Endothelial cell of umbilical vein (primary cell): ENCODE measurements around the gene DNM2. TPM values are rescaled to one million over a fixed set of nuclear protein-coding genes. Genes with fewer than 3 reads are reported as not detected.

ENCODE experiments used
- BruUV-seq: library from RNA; stranded (reverse); fragments of 400-500 nt; replicated peaks from 2 replicates; lab custom pipeline; 2021; lab: Mats Ljungman, UMichigan
- CTCF ChIA-PET: fragments of 300-600, 350-600 bp; sonication (Branson Sonifier 250); formaldehyde crosslinking; loops from one replicate; lab custom pipeline; 2021; ENCODE audit warnings: antibody characterized with exemption, inconsistent platforms; lab: Charles Lee
- POLR2A ChIA-PET: fragments of 300-600, 350-600 bp; sonication (Branson Sonifier 250); formaldehyde crosslinking; loops from one replicate; lab custom pipeline; 2021; ENCODE audit warnings: antibody characterized with exemption, inconsistent platforms; lab: Charles Lee
- DNase-seq: peaks from one replicate; pipeline ENCODE4 v3.0.0-alpha.2; 2011; ENCODE audit warnings: low read depth, low spot score
- FAIRE-seq: peaks from 2 replicates; lab custom pipeline; 2011; peaks lifted over from hg19 to GRCh38; lab: Jason Lieb, UNC
- H2AFZ ChIP-seq: 2 replicates; pipeline ENCODE4 v1.6.0; 2012; ENCODE audit warnings: low read depth, low read length, control low read depth, inconsistent platforms
- H3K27ac ChIP-seq: 2 replicates; pipeline ENCODE4 v1.5.1; 2011; ENCODE audit warnings: low read depth, mild to moderate bottlenecking, control low read depth, low read length, moderate library complexity; ENCODE audit not compliant: insufficient read depth
- H3K27me3 ChIP-seq, 2 experiments: 2 replicates each; pipeline versions ENCODE4 v1.6.0 to v1.6.1; 2011; ENCODE audit warnings: low read length in 2 of 2, mixed read lengths in 1 of 2; ENCODE audit not compliant: control insufficient read depth in 2 of 2, insufficient read depth in 2 of 2
- H3K36me3 ChIP-seq, 2 experiments: 2 replicates in 1 of 2; 3 replicates in 1 of 2; pipeline ENCODE4 v1.5.1; 2011; ENCODE audit warnings: low read length in 2 of 2, mild to moderate bottlenecking in 1 of 2, moderate library complexity in 1 of 2; ENCODE audit not compliant: control insufficient read depth in 2 of 2, insufficient read depth in 2 of 2; ENCODE audit errors: extremely low read depth in 1 of 2
- H3K4me1 ChIP-seq: 3 replicates; pipeline ENCODE4 v1.5.1; 2011; ENCODE audit warnings: mild to moderate bottlenecking, low read length; ENCODE audit not compliant: control insufficient read depth, insufficient read depth; ENCODE audit errors: extremely low read depth
- H3K4me2 ChIP-seq: 2 replicates; pipeline ENCODE4 v1.6.1; 2011; ENCODE audit warnings: low read length, control low read depth, mixed read lengths; ENCODE audit not compliant: insufficient read depth
- H3K4me3 ChIP-seq, 3 experiments: fragments of 200-600 bp in 1 of 3; sonication (generic), shearing (Covaris generic) in 1 of 3; replicated peaks in 1 of 3; 2 replicates each; pipeline ENCODE4 v1.5.1; 2011 to 2016; ENCODE audit warnings: control low read depth in 3 of 3, low read length in 3 of 3, mild to moderate bottlenecking in 2 of 3, inconsistent platforms in 1 of 3, low read depth in 1 of 3, moderate library complexity in 1 of 3; ENCODE audit not compliant: insufficient read depth in 1 of 3
- H3K79me2 ChIP-seq: 2 replicates; pipeline ENCODE4 v1.6.0; 2012; ENCODE audit warnings: low read length, inconsistent platforms; ENCODE audit not compliant: control insufficient read depth, insufficient read depth
- H3K9ac ChIP-seq: replicated peaks from 2 replicates; pipeline ENCODE3; 2011; ENCODE audit warnings: low read length, control low read depth; ENCODE audit not compliant: insufficient read depth; ENCODE audit errors: extremely low read depth
- H3K9me1 ChIP-seq: replicated peaks from 3 replicates; pipeline ENCODE4 v1.6.0; 2011; ENCODE audit warnings: mild to moderate bottlenecking, low read length; ENCODE audit not compliant: control insufficient read depth, insufficient read depth; ENCODE audit errors: extremely low read depth
- H3K9me3 ChIP-seq: replicated peaks from 2 replicates; pipeline ENCODE4 v1.5.1; 2012; ENCODE audit warnings: low read length, inconsistent platforms; ENCODE audit not compliant: control insufficient read depth, insufficient read depth
- H4K20me1 ChIP-seq: replicated peaks from 2 replicates; pipeline ENCODE3; 2011; ENCODE audit warnings: mild to moderate bottlenecking, low read length; ENCODE audit not compliant: control insufficient read depth, insufficient read depth; ENCODE audit errors: extremely low read depth
- CTCF ChIP-seq, 2 donors: IDR thresholded peaks; 1 replicate in 1 of 2; 2 replicates in 1 of 2; pipeline ENCODE4 v1.5.1; 2011; ENCODE audit warnings: low read length in 2 of 2, mild to moderate bottlenecking in 2 of 2, moderate library complexity in 2 of 2, control low read depth in 1 of 2, inconsistent platforms in 1 of 2, low read depth in 1 of 2; ENCODE audit not compliant: insufficient read depth in 1 of 2; ENCODE audit errors: extremely low read depth in 1 of 2
- EZH2 ChIP-seq: IDR thresholded peaks from 2 replicates; pipeline ENCODE4 v1.6.1; 2012; ENCODE audit warnings: borderline replicate concordance, low read depth, mild to moderate bottlenecking, moderate library complexity, low read length, inconsistent platforms; ENCODE audit not compliant: severe bottlenecking
- JUN ChIP-seq: IDR thresholded peaks from 2 replicates; pipeline ENCODE4 v1.6.1; 2011; ENCODE audit warnings: borderline replicate concordance, low read depth; ENCODE audit not compliant: insufficient read length, insufficient read depth
- MAX ChIP-seq: IDR thresholded peaks from 2 replicates; pipeline ENCODE4 v1.6.1; 2011; ENCODE audit not compliant: insufficient read depth, insufficient read length
- POLR2A ChIP-seq: IDR thresholded peaks from 2 replicates; pipeline ENCODE4 v1.6.1; 2012; ENCODE audit warnings: low read depth, mild to moderate bottlenecking, control low read depth, low read length
- POLR2AphosphoS5 ChIP-seq: IDR thresholded peaks from 2 replicates; pipeline ENCODE4 v1.6.1; 2012; ENCODE audit warnings: low read depth, mild to moderate bottlenecking, control low read depth, low read length, moderate library complexity; ENCODE audit not compliant: insufficient read depth
- dilution Hi-C: fragments of 300-500 bp; cut with MboI; formaldehyde crosslinking; loops from one replicate; pipeline ENCODE4 v1.15.0; 2019; ENCODE audit warnings: low sequenced_read_pairs; ENCODE audit not compliant: extremely low pct_ligation_motif_present
- intact Hi-C: fragments of 100-400 bp; cut with micrococcal nuclease; formaldehyde crosslinking; loops from one replicate; pipeline ENCODE4 v1.10.0; 2022
- polyA plus RNA-seq, 4 experiments: library from polyadenylated mRNA; depleted of rRNA in 3 of 4; stranded (reverse) in 3 of 4; unstranded in 1 of 4; fragments of >200 nt; gene quantifications; 2 replicates each; pipeline versions ENCODE4 v1.2.1 to v1.2.3, GENCODE V29; 2011 to 2012; ENCODE audit warnings: missing spikeins in 1 of 4
- total RNA-seq: library from RNA; stranded (reverse); gene quantifications from 2 replicates; pipeline ENCODE4 v1.2.3, GENCODE V29; 2021

The DNM2 gene
- total and polyA plus RNA-seq, 2 donors (not counting 3 experiments of a cell fraction or from before 2014, with no cell fraction given), result 81.8 to 175 TPM

GRCh38 chr19:10686661-10687517, 31.0 kb upstream of the DNM2 start:
- no peaks in the 10 kb centered on the region for H3K4me1 ChIP-seq
- no peaks in the 10 kb centered on the region for H3K27me3 ChIP-seq
- no peak overlapping the region for H3K9ac ChIP-seq
- no peak overlapping the region for H2AFZ ChIP-seq
- dilution Hi-C loops, result no loop called here
- no peaks in the 10 kb centered on the region for H3K9me1 ChIP-seq
- TF ChIP-seq POLR2A (no peak), JUN (no peak), POLR2AphosphoS5 (no peak), MAX (no peak), CTCF (IDR thresholded peaks at IDR 0.05; ENCODE audit: extremely low read depth in 1 of 2, insufficient read depth in 1 of 2, low read depth in 1 of 2, low read length in 2 of 2) (no peak), EZH2 (no peak)
- peaks cover 27 to 77% of the 10 kb centered on the region in 2 experiments for H3K36me3 ChIP-seq
- H3K4me3 ChIP-seq, result no peak overlapping the region
- H3K27ac ChIP-seq, result no peak overlapping the region
- H4K20me1 ChIP-seq, result no peaks in the 10 kb centered on the region
- no peak for FAIRE-seq
- peaks cover 3% of the 10 kb centered on the region for H3K79me2 ChIP-seq
- H3K4me2 ChIP-seq, result no peak overlapping the region
- ChIA-PET POLR2A (interaction anchor here (0.6 kb wide), 1 partner anchor 26 kb away, joined by 4 read pairs; no protein-coding TSS in a partner anchor), CTCF (interaction anchor here (2.1 kb wide), 1 partner anchor 13 kb away, joined by 5 read pairs; no protein-coding TSS in a partner anchor)
- no peak for DNase-seq
- intact Hi-C loops, result no loop called here
- BruUV-seq, result no TSS peak
- no peaks in the 10 kb centered on the region for H3K9me3 ChIP-seq
